ENCODE measurements around the gene CILP2. TPM values are rescaled to one million over a fixed set of nuclear protein-coding genes. Genes with fewer than 3 reads are reported as not detected.

Gene CILP2
- total RNA-seq, 1 donor from 2014 or later, result 0.24 TPM

- no peak for DNase-seq (ENCODE audit: low spot score)
- intact Hi-C loops (cut with DNase I), result no loop called here
Observed at GRCh38 chr19:19582471-19582870, 44.4 kb downstream of the CILP2 start.

GRCh38 chr19:19584356-19584755, 46.3 kb downstream of the CILP2 start:
- intact Hi-C loops (cut with DNase I), result no loop called here
- no peak for DNase-seq (ENCODE audit: low spot score)

- intact Hi-C loops (cut with DNase I), result no loop called here
- no peak for DNase-seq (ENCODE audit: low spot score)
Observed at GRCh38 chr19:19587771-19588170, 49.7 kb downstream of the CILP2 start.

- DNase-seq (ENCODE audit: low spot score), result no peak
- intact Hi-C loops (cut with DNase I), result no loop called here
Observed at GRCh38 chr19:19588546-19588945, 50.5 kb downstream of the CILP2 start.

GRCh38 chr19:19591133-19591825, 53.2 kb downstream of the CILP2 start:
- DNase-seq (ENCODE audit: low spot score), result no peak
- intact Hi-C loops (cut with DNase I), result no loop called here

- intact Hi-C loops (cut with DNase I), result no loop called here
- DNase-seq (ENCODE audit: low spot score), result no peak
Observed at GRCh38 chr19:19592690-19593089, 54.6 kb downstream of the CILP2 start.

- no peak for DNase-seq (ENCODE audit: low spot score)
- intact Hi-C loops (cut with DNase I), result no loop called here
Observed at GRCh38 chr19:19594381-19594780, 56.3 kb downstream of the CILP2 start.

GRCh38 chr19:19595171-19595701, 57.2 kb downstream of the CILP2 start:
- intact Hi-C loops (cut with DNase I), result no loop called here
- DNase-seq (ENCODE audit: low spot score), result no peak

Other genes starting within 250 kb of the CILP2 start
- gene SUGP1, start 217.8 kb upstream of the CILP2 start, total RNA-seq, result 41.6 TPM
- gene MAU2, start 217.4 kb upstream of the CILP2 start, total RNA-seq, result 46.8 TPM
- gene GATAD2A, start 132.6 kb upstream of the CILP2 start, total RNA-seq, result 39.9 TPM
- 1.2 TPM for gene TSSK6, start 22.7 kb upstream of the CILP2 start, total RNA-seq
- gene NDUFA13, start 22.0 kb upstream of the CILP2 start, total RNA-seq, result 779 TPM
- 6.7 TPM for gene YJEFN3, start 9.4 kb upstream of the CILP2 start, total RNA-seq
- gene PBX4, start 80.4 kb downstream of the CILP2 start, total RNA-seq, result not detected
- 1.9 TPM for gene LPAR2, start 90.0 kb downstream of the CILP2 start, total RNA-seq
- gene GMIP, start 105.4 kb downstream of the CILP2 start, total RNA-seq, result 3.5 TPM
- 20.1 TPM for gene ATP13A1, start 125.4 kb downstream of the CILP2 start, total RNA-seq
- gene ZNF101, start 130.6 kb downstream of the CILP2 start, total RNA-seq, result 2.9 TPM
- gene ZNF14, start 194.8 kb downstream of the CILP2 start, total RNA-seq, result 4.6 TPM

All from cardiac septum (tissue), 1 donor.